Measurements from ENCODE around the gene RPSA.

GRCh38 chr3:39433642-39434041 lies 27.1 kb downstream of the RPSA start:
- no peak for TF ChIP-seq POLR2A (IDR thresholded peaks at IDR 0.05; ENCODE audit: low read length)
- no peak for TF ChIP-seq GATA1 (IDR thresholded peaks at IDR 0.05; ENCODE audit: low read depth, low read length)

Data from erythroblast (primary cell).